GM12878 (cell line): ENCODE measurements around the gene ZNF502. TPM values are rescaled to one million over a fixed set of nuclear protein-coding genes. Genes with fewer than 3 reads are reported as not detected.

Source experiments
- ATF7 ChIP-seq: fragments of 450-650 bp; IDR thresholded peaks from 2 replicates; pipeline ENCODE4 v1.6.1; 2016; ENCODE audit warnings: low read depth, mild to moderate bottlenecking
- CBFB ChIP-seq: IDR thresholded peaks from 2 replicates; pipeline ENCODE4 v1.6.1; 2016; ENCODE audit warnings: antibody characterized with exemption, low read depth
- GABPA ChIP-seq: IDR thresholded peaks from 2 replicates; pipeline ENCODE4 v1.6.1; 2014; ENCODE audit warnings: antibody characterized with exemption, low read depth, mild to moderate bottlenecking, inconsistent platforms
- HDAC2 ChIP-seq: fragments of 200-600 bp; sonication (generic); IDR thresholded peaks from 2 replicates; pipeline ENCODE4 v1.6.1; 2017
- HSF1 ChIP-seq: fragments of 150-350 bp; IDR thresholded peaks from 2 replicates; pipeline ENCODE4 v1.6.1; 2014; ENCODE audit warnings: mild to moderate bottlenecking, low read depth, low read length
- IKZF2 ChIP-seq, 2 experiments: fragments of 450-650 bp; IDR thresholded peaks; 2 replicates each; pipeline ENCODE4 v1.6.1; 2017; ENCODE audit warnings: mild to moderate bottlenecking in 2 of 2, moderate library complexity in 2 of 2
- KAT2A ChIP-seq: conservative IDR thresholded peaks from 2 replicates; pipeline ENCODE4 v1.6.1; 2011; ENCODE audit warnings: low read depth, low read length; ENCODE audit not compliant: control insufficient read depth
- LARP7 ChIP-seq: fragments of 450-650 bp; IDR thresholded peaks from 2 replicates; pipeline ENCODE4 v1.6.1; 2017; ENCODE audit warnings: mild to moderate bottlenecking
- MXI1 ChIP-seq: fragments of 150-350 bp; IDR thresholded peaks from 2 replicates; pipeline ENCODE4 v1.6.1; 2011; ENCODE audit warnings: low read depth, mild to moderate bottlenecking, inconsistent platforms, low read length, improper control_type of control experiment
- NR2C2 ChIP-seq: IDR thresholded peaks from 2 replicates; pipeline ENCODE4 v1.6.1; 2011; ENCODE audit warnings: borderline replicate concordance, low read depth; ENCODE audit not compliant: control insufficient read depth, insufficient read length
- PML ChIP-seq: IDR thresholded peaks from 2 replicates; pipeline ENCODE4 v1.6.1; 2012; ENCODE audit warnings: low read length, inconsistent platforms
- RFX5 ChIP-seq: IDR thresholded peaks from 2 replicates; pipeline ENCODE4 v1.6.1; 2011; ENCODE audit warnings: low read depth, low read length, improper control_type of control experiment
- SKIL ChIP-seq: fragments of 450-650 bp; IDR thresholded peaks from 2 replicates; pipeline ENCODE4 v1.6.1; 2017; ENCODE audit warnings: mild to moderate bottlenecking, low read depth, inconsistent platforms; ENCODE audit not compliant: poor library complexity, severe bottlenecking
- SREBF2 ChIP-seq: IDR thresholded peaks from 2 replicates; pipeline ENCODE4 v1.6.1; 2012; ENCODE audit warnings: mild to moderate bottlenecking, low read length
- STAT1 ChIP-seq: fragments of 450-650 bp; conservative IDR thresholded peaks from 2 replicates; pipeline ENCODE4 v1.6.1; 2014; ENCODE audit warnings: antibody characterized with exemption, mild to moderate bottlenecking
- STAT3 ChIP-seq: IDR thresholded peaks from 2 replicates; pipeline ENCODE4 v1.6.1; 2011; ENCODE audit warnings: low read depth, low read length, improper control_type of control experiment
- TAF1 ChIP-seq: IDR thresholded peaks from 2 replicates; pipeline ENCODE4 v1.6.1; 2011; ENCODE audit warnings: mild to moderate bottlenecking, low read depth, low read length, borderline replicate concordance
- TARDBP ChIP-seq: IDR thresholded peaks from 2 replicates; pipeline ENCODE4 v1.6.1; 2016; ENCODE audit warnings: borderline replicate concordance
- ZBTB33 ChIP-seq: fragments of 450-650 bp; IDR thresholded peaks from 2 replicates; pipeline ENCODE4 v1.6.1; 2017; ENCODE audit warnings: mild to moderate bottlenecking
- ZNF384 ChIP-seq: IDR thresholded peaks from 2 replicates; pipeline ENCODE4 v1.6.1; 2012; ENCODE audit warnings: low read depth, mild to moderate bottlenecking, low read length, improper control_type of control experiment, borderline replicate concordance
- ZSCAN29 ChIP-seq: fragments of 450-650 bp; IDR thresholded peaks from 2 replicates; pipeline ENCODE4 v1.6.1; 2017; ENCODE audit warnings: mild to moderate bottlenecking, moderate library complexity
- polyA plus RNA-seq, 11 experiments: library from polyadenylated mRNA; depleted of rRNA in 4 of 11; unstranded in 6 of 11; stranded (reverse) in 5 of 11; fragments of >200 nt; fragmentation: Nextera tagmentation in 4 of 11; fragmentation: Illumina TruSeq in 1 of 11; extraction: Ambion mirVana in 4 of 11; extraction: Trizol in 1 of 11; gene quantifications; 1 replicate in 1 of 11; 2 replicates in 10 of 11; pipeline versions ENCODE4 v1.2.1 to v1.2.3, GENCODE V29; 2011 to 2016; ENCODE audit warnings: inconsistent platforms in 2 of 11, missing spikeins in 2 of 11, low read depth in 1 of 11
- total RNA-seq, 4 experiments: library from RNA; depleted of rRNA in 3 of 4; stranded (reverse); fragments of >200 nt in 3 of 4; fragmentation: Illumina TruSeq in 1 of 4; extraction: Trizol in 1 of 4; gene quantifications; 2 replicates each; pipeline versions ENCODE4 v1.2.1 to v1.2.3, GENCODE V29; 2013 to 2021
- TF ChIP-seq, protein P1 (sequence below): IDR thresholded peaks from 2 replicates; pipeline ENCODE4 v1.6.1; 2012; ENCODE audit warnings: mild to moderate bottlenecking, low read depth, low read length

Gene ZNF502
- total and polyA plus RNA-seq, 10 of the 15 experiments (the other 5 are each of a cell fraction or from before 2014, with no cell fraction given): 0.39 to 1.7 (median 1.1) TPM

- TF ChIP-seq STAT3 (no peak), TARDBP (no peak), PML (no peak), TAF1 (peak; percentile 64; the same call in 1 of the 2 replicates), GABPA (peak; percentile 83), KAT2A (no peak), RFX5 (no peak), ZBTB33 (no peak), SREBF2 (no peak), HDAC2 (no peak), MXI1 (no peak; the same call in 1 of the 2 replicates), ZNF384 (no peak), ZSCAN29 (no peak), ATF7 (no peak), SKIL (no peak), IKZF2 (IDR thresholded peaks at IDR 0.05) (no peak), STAT1 (no peak), HSF1 (no peak), NR2C2 (no peak), LARP7 (peak; percentile 68; the same call in 1 of the 2 replicates), CBFB (no peak)
- TF ChIP-seq, protein P1, sequence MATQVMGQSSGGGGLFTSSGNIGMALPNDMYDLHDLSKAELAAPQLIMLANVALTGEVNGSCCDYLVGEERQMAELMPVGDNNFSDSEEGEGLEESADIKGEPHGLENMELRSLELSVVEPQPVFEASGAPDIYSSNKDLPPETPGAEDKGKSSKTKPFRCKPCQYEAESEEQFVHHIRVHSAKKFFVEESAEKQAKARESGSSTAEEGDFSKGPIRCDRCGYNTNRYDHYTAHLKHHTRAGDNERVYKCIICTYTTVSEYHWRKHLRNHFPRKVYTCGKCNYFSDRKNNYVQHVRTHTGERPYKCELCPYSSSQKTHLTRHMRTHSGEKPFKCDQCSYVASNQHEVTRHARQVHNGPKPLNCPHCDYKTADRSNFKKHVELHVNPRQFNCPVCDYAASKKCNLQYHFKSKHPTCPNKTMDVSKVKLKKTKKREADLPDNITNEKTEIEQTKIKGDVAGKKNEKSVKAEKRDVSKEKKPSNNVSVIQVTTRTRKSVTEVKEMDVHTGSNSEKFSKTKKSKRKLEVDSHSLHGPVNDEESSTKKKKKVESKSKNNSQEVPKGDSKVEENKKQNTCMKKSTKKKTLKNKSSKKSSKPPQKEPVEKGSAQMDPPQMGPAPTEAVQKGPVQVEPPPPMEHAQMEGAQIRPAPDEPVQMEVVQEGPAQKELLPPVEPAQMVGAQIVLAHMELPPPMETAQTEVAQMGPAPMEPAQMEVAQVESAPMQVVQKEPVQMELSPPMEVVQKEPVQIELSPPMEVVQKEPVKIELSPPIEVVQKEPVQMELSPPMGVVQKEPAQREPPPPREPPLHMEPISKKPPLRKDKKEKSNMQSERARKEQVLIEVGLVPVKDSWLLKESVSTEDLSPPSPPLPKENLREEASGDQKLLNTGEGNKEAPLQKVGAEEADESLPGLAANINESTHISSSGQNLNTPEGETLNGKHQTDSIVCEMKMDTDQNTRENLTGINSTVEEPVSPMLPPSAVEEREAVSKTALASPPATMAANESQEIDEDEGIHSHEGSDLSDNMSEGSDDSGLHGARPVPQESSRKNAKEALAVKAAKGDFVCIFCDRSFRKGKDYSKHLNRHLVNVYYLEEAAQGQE: no peak
Measured at GRCh38 chr3:44685128-44685800, 27.2 kb upstream of the ZNF502 start (continued).
